Type B pancreatic cell (in vitro differentiated cells): ENCODE results near the gene CD46. TPM values are rescaled to one million over a fixed set of nuclear protein-coding genes. Genes with fewer than 3 reads are reported as not detected.

Experiments
- DNase-seq: peaks from one replicate; pipeline ENCODE4 v3.0.0; 2021; ENCODE audit warnings: mixed read lengths; ENCODE audit not compliant: unreplicated experiment; ENCODE audit errors: extremely low spot score
- H3K27ac Mint-ChIP-seq: 2 replicates; pipeline ENCODE4 v1.8.0; 2021; ENCODE audit warnings: mild to moderate bottlenecking, mixed read lengths
- H3K27me3 Mint-ChIP-seq: 2 replicates; pipeline ENCODE4 v1.8.0; 2021; ENCODE audit warnings: mixed read lengths
- H3K36me3 Mint-ChIP-seq: 2 replicates; pipeline ENCODE4 v1.8.0; 2021; ENCODE audit warnings: mixed read lengths
- H3K4me1 Mint-ChIP-seq: one replicate; pipeline ENCODE4 v1.8.0; 2021; ENCODE audit warnings: mixed read lengths; ENCODE audit not compliant: unreplicated experiment
- H3K4me3 Mint-ChIP-seq: 2 replicates; pipeline ENCODE4 v1.8.0; 2021; ENCODE audit warnings: mild to moderate bottlenecking, mixed read lengths
- H3K9me3 Mint-ChIP-seq: 2 replicates; pipeline ENCODE4 v1.8.0; 2021; ENCODE audit warnings: mixed read lengths
- CTCF ChIP-seq: fragments of 200-600 bp; sonication (generic); conservative IDR thresholded peaks from 2 replicates; pipeline ENCODE4 v1.5.0; 2021; ENCODE audit warnings: antibody characterized with exemption, mild to moderate bottlenecking
- total RNA-seq: library from RNA; stranded (reverse); gene quantifications from 2 replicates; pipeline ENCODE4 v1.2.1, GENCODE V29; 2021; ENCODE audit warnings: low replicate concordance

CD46 gene
- total RNA-seq, 1 donor from 2014 or later, result 155 TPM

DNA sequence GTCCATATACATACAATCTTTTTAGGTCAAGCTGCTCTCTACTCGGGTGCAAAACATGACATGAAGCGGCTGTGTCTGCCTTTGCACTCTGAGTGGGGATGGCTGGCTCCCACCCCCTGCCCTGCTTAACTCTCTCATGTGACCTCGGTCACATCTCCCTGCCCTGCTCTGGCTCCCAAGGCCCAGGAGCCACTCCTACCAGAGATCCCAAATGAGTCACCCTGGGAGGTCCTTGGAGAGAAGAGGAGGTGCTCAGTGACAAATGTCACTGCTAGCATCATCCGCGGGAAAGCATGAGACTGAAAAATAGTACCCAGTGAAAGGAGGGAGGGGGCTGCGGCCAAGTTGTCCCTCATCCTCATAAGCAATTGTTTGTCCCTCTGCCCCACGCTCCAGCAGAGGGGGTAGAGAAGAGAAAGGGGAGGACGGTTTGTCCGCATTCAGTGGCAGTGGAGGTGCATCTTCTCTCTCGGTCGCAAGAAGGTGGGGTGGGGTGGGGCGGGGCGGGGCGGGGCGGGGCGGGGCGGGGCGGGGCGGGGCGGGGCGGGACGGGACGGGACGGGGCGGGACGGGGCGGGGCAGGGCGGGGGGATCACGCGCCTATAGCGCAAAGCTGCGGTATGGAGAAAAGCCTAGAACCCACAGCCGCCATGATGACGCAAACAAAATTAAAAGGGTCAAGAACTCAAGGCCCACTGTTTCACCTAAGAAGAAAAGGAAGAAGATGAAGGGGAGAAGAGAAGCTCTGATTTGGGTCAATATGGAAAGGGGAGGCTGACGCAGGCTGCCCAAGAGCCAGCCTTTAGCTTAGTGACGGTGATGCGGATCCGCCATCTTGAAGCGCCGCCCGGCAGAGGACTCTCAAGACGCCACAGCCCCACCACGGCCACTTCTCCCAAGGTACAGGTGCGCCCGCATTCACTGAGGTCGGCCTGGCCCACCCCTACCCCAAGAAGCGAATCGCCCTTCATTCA, 66.2 kb downstream of the CD46 start:
- TF ChIP-seq CTCF, result no peak
- Mint-ChIP-seq H3K4me3 (no peak overlapping the region), H3K27ac (no peak overlapping the region), H3K4me1 (no peaks in the 10 kb centered on the region), H3K27me3 (no peaks in the 10 kb centered on the region), H3K9me3 (no peaks in the 10 kb centered on the region), H3K36me3 (peaks cover 14% of the 10 kb centered on the region)
- no peak for DNase-seq

DNA sequence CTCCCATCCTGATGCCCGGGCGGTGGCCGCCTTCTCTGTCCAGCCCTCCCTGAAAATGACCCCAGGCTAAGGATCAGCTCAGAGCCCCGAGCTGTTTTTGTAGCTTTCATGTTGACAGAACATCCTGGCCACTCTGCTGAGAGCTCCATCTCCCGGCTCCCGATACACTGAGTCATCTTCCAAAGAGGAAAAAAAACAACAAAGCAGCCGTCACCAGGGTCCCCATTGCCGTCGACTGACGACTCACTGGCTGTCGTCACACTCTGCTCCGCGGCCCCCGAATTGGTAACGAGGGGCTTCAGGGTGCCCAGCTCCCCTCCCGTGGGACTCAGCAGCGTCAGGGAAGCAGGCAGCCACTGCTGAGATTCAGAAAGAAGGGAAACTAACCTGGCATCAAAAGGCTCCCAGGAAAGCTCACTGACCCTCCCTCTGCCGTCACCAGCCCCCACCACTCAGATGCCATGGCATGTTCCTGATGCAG, 67.2 kb downstream of the CD46 start:
- Mint-ChIP-seq H3K36me3 (peaks cover 17% of the 10 kb centered on the region), H3K4me3 (no peak overlapping the region), H3K27me3 (peaks cover 4% of the 10 kb centered on the region), H3K27ac (no peak overlapping the region), H3K4me1 (peaks cover 4% of the 10 kb centered on the region), H3K9me3 (no peaks in the 10 kb centered on the region)
- TF ChIP-seq CTCF, result no peak
- DNase-seq, result no peak

- Mint-ChIP-seq H3K9me3 (no peaks in the 10 kb centered on the region), H3K4me1 (peaks cover 11% of the 10 kb centered on the region), H3K27ac (no peak overlapping the region), H3K4me3 (no peak overlapping the region), H3K36me3 (peaks cover 14% of the 10 kb centered on the region), H3K27me3 (peaks cover 4% of the 10 kb centered on the region)
- DNase-seq, result no peak
- no peak for TF ChIP-seq CTCF
These were observed 69.0 kb downstream of the CD46 start for GRCh38 chr1:207820568-207821463.

- Mint-ChIP-seq H3K36me3 (peaks cover 10% of the 10 kb centered on the region), H3K27me3 (peaks cover 4% of the 10 kb centered on the region), H3K4me3 (no peak overlapping the region), H3K27ac (no peak overlapping the region), H3K4me1 (peaks cover 16% of the 10 kb centered on the region), H3K9me3 (no peaks in the 10 kb centered on the region)
- no peak for DNase-seq
- no peak for TF ChIP-seq CTCF
These were observed 69.7 kb downstream of the CD46 start for GRCh38 chr1:207821464-207822045.

DNA sequence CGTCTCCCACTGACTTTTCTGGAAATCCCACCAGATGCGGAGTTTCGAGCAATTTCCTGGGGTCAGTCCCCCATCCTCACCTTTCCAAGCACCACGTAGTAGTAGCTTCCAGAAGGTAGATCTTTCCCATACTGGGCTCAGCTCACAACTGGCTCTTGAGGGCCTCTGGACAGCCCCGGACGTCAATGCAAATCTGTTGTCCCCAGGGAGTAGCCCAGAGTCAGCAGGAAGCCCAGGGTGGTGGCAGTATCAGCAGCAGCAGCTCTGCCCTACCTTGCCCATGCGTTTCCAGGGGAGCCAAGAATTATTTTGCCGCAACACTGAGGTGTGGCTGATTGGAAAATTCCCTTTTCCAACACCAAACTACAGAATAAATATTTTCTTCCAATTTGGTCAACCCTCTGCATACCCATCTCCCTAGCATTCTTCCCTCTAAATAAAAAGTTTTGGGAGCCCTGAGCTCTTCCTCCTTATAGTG, 70.3 kb downstream of the CD46 start:
- no peak for TF ChIP-seq CTCF
- Mint-ChIP-seq H3K4me1 (peaks cover 16% of the 10 kb centered on the region), H3K9me3 (no peaks in the 10 kb centered on the region), H3K27me3 (peaks cover 4% of the 10 kb centered on the region), H3K4me3 (no peak overlapping the region), H3K27ac (no peak overlapping the region), H3K36me3 (peaks cover 10% of the 10 kb centered on the region)
- no peak for DNase-seq
